Sigmoid colon (tissue), 7 donors: ENCODE measurements around the gene RFX3. TPM values are rescaled to one million over a fixed set of nuclear protein-coding genes. Genes with fewer than 3 reads are reported as not detected.
"Not testable (repeated sequence)": the region's sequence is repeated elsewhere in the genome, so short reads cannot be mapped to it uniquely, and the experiment has no call there.

ENCODE experiments used
- DNase-seq: peaks from one replicate; pipeline ENCODE4 v3.0.0-alpha.2; 2019
- H3K27ac ChIP-seq, 4 donors: fragments of 200-600 bp; sonication (generic); one replicate each; pipeline ENCODE4 v1.5.1; 2016 to 2019; ENCODE audit warnings: mild to moderate bottlenecking in 1 of 4
- H3K27me3 ChIP-seq, 3 donors: fragments of 200-600 bp; sonication (generic); one replicate each; pipeline ENCODE4 v1.5.1; 2019; ENCODE audit warnings: mild to moderate bottlenecking in 1 of 3
- H3K36me3 ChIP-seq, 4 donors: fragments of 200-600 bp; sonication (generic); one replicate each; pipeline ENCODE4 v1.5.1; 2016 to 2019
- H3K4me1 ChIP-seq, 4 donors: fragments of 200-600 bp; sonication (generic); one replicate each; pipeline ENCODE4 v1.5.1; 2017 to 2019
- H3K4me3 ChIP-seq, 4 donors: fragments of 200-600 bp; sonication (generic); one replicate each; pipeline ENCODE4 v1.5.1; 2017 to 2019; ENCODE audit warnings: mild to moderate bottlenecking in 2 of 4, moderate library complexity in 1 of 4
- H3K9me3 ChIP-seq, 4 donors: fragments of 200-600 bp in 3 of 4; sonication (generic) in 3 of 4; one replicate each; pipeline versions ENCODE4 v1.5.1 to v1.6.1; 2013 to 2019
- EP300 ChIP-seq, 4 donors: sonication (generic); formaldehyde crosslinking; IDR thresholded peaks; one replicate each; pipeline ENCODE4 v1.6.1; 2017; ENCODE audit warnings: antibody characterized with exemption in 4 of 4
- POLR2A ChIP-seq, 2 donors: fragments of 450-650 bp; IDR thresholded peaks; one replicate each; pipeline ENCODE4 v1.6.1; 2016; ENCODE audit warnings: antibody characterized with exemption in 2 of 2, mild to moderate bottlenecking in 2 of 2, moderate library complexity in 2 of 2
- POLR2AphosphoS5 ChIP-seq, 4 donors: sonication (generic); formaldehyde crosslinking; IDR thresholded peaks; one replicate each; pipeline ENCODE4 v1.6.1; 2017; ENCODE audit warnings: antibody characterized with exemption in 4 of 4
- WGBS, 2 donors: extraction: QIAGEN DNeasy Blood & Tissue Kit; methylation state at CpG; one replicate each; pipeline ENCODE4 v1.1.7; 2013; 5-methylcytosine and 5-hydroxymethylcytosine counted together
- intact Hi-C: fragments of 100-400 bp; cut with DNase I; formaldehyde crosslinking; loops from one replicate; pipeline ENCODE4 v1.15.1; 2023
- polyA plus RNA-seq, 3 donors: library from polyadenylated mRNA; stranded (reverse); fragments of 200-250 nt; gene quantifications; one replicate each; pipeline ENCODE4 v1.2.3, GENCODE V29; 2013
- total RNA-seq, 4 donors: library from RNA; depleted of rRNA; stranded (reverse); fragments of >200 nt; gene quantifications; one replicate each; pipeline ENCODE4 v1.1.0, GENCODE V29; 2016
- TF ChIP-seq, protein P1 (sequence below), 4 experiments: fragments of 450-650 bp in 3 of 4; fragments of 200-600 bp in 1 of 4; IDR thresholded peaks; one replicate each; pipeline ENCODE4 v1.5.1; 2016 to 2019; ENCODE audit warnings: antibody characterized with exemption in 4 of 4, mild to moderate bottlenecking in 3 of 4, moderate library complexity in 2 of 4
- donor health status: healthy with polysubstance abuse.
- donor health status: Bipolar disorder and iron deficiency.
- donor health status: healthy.

RFX3 gene
- total and polyA plus RNA-seq, 7 donors: 0.69 to 15.0 (median 6.4) TPM

DNA sequence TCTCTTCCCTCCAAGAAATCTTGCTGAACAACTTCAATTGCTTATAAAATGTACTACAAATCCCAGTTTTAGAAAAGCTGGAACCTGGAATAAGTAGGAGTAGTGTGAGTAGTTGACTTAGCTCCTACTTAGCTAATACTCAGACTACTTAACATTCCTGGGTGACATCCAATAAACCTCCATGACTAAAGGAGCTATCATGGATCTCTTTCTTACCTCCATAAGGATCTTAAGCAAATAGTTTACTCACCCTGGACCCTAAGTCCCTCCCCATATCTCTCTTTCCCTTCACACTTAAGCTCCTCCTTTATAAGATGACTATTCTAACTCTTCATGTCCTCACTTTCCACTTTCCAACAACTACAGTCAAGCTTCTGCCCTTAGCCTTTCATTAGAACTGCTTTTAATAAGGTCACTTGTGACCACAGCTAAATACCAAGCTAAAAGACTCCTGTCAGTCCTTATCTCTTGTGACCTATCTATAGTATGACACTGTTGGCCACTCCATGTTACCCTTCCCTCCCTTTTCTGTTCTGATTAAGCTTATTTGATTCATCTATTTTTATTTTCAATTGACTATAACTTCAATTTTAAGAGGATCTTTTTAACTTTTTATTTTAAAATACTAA, 194.9 kb downstream of the RFX3 start:
- intact Hi-C loops: no loop called here
- no peak for TF ChIP-seq POLR2AphosphoS5 (IDR thresholded peaks at IDR 0.05)
- TF ChIP-seq, protein P1, sequence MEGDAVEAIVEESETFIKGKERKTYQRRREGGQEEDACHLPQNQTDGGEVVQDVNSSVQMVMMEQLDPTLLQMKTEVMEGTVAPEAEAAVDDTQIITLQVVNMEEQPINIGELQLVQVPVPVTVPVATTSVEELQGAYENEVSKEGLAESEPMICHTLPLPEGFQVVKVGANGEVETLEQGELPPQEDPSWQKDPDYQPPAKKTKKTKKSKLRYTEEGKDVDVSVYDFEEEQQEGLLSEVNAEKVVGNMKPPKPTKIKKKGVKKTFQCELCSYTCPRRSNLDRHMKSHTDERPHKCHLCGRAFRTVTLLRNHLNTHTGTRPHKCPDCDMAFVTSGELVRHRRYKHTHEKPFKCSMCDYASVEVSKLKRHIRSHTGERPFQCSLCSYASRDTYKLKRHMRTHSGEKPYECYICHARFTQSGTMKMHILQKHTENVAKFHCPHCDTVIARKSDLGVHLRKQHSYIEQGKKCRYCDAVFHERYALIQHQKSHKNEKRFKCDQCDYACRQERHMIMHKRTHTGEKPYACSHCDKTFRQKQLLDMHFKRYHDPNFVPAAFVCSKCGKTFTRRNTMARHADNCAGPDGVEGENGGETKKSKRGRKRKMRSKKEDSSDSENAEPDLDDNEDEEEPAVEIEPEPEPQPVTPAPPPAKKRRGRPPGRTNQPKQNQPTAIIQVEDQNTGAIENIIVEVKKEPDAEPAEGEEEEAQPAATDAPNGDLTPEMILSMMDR (IDR thresholded peaks at IDR 0.05): no peak
- TF ChIP-seq POLR2A (IDR thresholded peaks at IDR 0.05): no peak

DNA sequence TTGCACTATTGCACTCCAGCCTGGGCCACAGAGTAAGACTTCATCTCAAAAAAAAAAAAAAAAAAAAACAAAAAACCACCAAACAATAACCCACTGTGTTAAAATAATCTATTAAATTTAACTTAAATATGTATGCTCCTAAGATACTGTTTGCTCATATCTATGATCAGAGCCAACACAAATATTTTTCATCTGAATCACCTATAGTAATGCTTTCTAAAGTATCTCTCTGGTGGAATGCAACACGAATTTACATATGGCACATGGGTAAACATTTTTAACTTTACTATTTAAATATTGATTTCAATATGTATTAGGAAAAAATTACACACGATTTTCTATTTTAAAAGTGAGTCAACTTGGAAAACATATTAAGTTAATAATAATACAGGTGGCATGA, 196.4 kb downstream of the RFX3 start:
- intact Hi-C loops: no loop called here
- H3K9me3 ChIP-seq: no peaks in the 10 kb centered on the region
- DNase-seq: no peak
- WGBS, 2 donors: 71 to 85% methylated on average over 2 of the region's 2 CpGs
- no peaks in the 10 kb centered on the region for H3K27me3 ChIP-seq
- H3K36me3 ChIP-seq: no peaks in the 10 kb centered on the region
- TF ChIP-seq POLR2AphosphoS5 (IDR thresholded peaks at IDR 0.05) (no peak), POLR2A (IDR thresholded peaks at IDR 0.05) (no peak), EP300 (IDR thresholded peaks at IDR 0.05) (no peak)
- TF ChIP-seq, protein P1 (IDR thresholded peaks at IDR 0.05): no peak
- H3K27ac ChIP-seq: no peak overlapping the region
- H3K4me3 ChIP-seq: no peak overlapping the region
- H3K4me1 ChIP-seq: no peaks in the 10 kb centered on the region

More for the DNA sequence above, 194.9 kb downstream of the RFX3 start:
- H3K4me1 ChIP-seq: peaks cover 0 to under 1% (median 0%) of the 10 kb centered on the region in 4 donors
- no peaks in the 10 kb centered on the region for H3K27me3 ChIP-seq
- H3K36me3 ChIP-seq: no peaks in the 10 kb centered on the region
- H3K4me3 ChIP-seq: no peak overlapping the region
- H3K9me3 ChIP-seq: no peaks in the 10 kb centered on the region
- DNase-seq: no peak
- H3K27ac ChIP-seq: no peak overlapping the region

- intact Hi-C loops: no loop called here
- Histone ChIP-seq H3K36me3 (no peaks in the 10 kb centered on the region), H3K27ac (no peak overlapping the region), H3K27me3 (no peaks in the 10 kb centered on the region), H3K9me3 (no peaks in the 10 kb centered on the region), H3K4me3 (no peak overlapping the region), H3K4me1 (no peaks in the 10 kb centered on the region)
- no peak for DNase-seq
- 57 to 63% methylated on average over 2 of the region's 2 CpGs for WGBS, 2 donors
- TF ChIP-seq, protein P1 (IDR thresholded peaks at IDR 0.05): no peak
- TF ChIP-seq POLR2AphosphoS5 (IDR thresholded peaks at IDR 0.05) (no peak), EP300 (IDR thresholded peaks at IDR 0.05) (no peak), POLR2A (IDR thresholded peaks at IDR 0.05) (no peak)
Observed at GRCh38 chr9:3323714-3324113, 202.1 kb downstream of the RFX3 start.

DNA sequence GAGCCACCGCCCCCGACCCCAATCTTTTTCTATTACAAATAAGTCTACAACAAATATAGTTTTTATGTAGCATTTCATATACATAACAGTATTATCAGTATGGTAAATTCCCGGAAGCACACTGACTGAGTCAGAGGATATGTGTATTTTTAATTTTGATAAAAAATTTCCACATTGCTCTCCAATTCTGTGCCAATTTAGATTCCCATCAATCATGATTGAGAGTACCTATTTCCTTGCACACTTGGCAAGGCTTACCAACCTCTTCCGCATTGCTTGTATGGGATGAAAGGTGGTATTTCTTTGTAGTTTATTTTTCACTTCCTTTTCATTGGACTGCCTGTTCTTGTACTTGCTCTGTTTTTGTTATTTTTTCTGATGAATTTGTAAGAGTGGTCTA, 204.6 kb downstream of the RFX3 start:
- Histone ChIP-seq H3K27ac (no peak overlapping the region), H3K9me3 (peaks cover 0 to 2% (median 0%) of the 10 kb centered on the region in 4 donors), H3K4me1 (no peaks in the 10 kb centered on the region), H3K4me3 (no peak overlapping the region), H3K36me3 (no peaks in the 10 kb centered on the region), H3K27me3 (no peaks in the 10 kb centered on the region)
- TF ChIP-seq POLR2A (IDR thresholded peaks at IDR 0.05) (no peak), POLR2AphosphoS5 (IDR thresholded peaks at IDR 0.05) (no peak), EP300 (IDR thresholded peaks at IDR 0.05) (no peak)
- TF ChIP-seq, protein P1 (IDR thresholded peaks at IDR 0.05): no peak
- intact Hi-C loops: no loop called here
- DNase-seq: no peak
- WGBS, 2 donors: 84% methylated on average over 4 of the region's 4 CpGs

DNA sequence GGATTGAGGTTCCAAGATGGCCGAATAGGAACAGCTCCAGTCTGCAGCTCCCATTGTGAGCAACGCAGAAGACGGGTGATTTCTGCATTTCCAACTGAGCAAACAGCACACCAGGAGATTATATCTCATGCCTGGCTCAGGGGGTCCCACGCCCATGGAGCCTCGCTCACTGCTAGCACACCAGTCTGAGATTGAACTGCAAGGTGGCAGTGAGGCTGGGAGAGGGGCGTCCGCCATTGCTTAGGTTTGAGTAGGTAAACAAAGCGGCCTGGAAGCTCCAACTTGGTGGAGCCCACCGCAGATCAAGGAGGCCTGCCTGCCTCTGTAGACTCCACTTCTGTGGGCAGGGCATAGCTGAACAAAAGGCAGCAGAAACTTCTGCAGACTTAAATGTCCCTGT, 213.2 kb downstream of the RFX3 start:
- DNase-seq, H3K4me1 ChIP-seq, H3K27me3 ChIP-seq, H3K9me3 ChIP-seq, intact Hi-C loops, H3K36me3 ChIP-seq, H3K4me3 ChIP-seq, H3K27ac ChIP-seq: not testable (repeated sequence)
- WGBS, 2 donors: 96% methylated on average over 9 of the region's 9 CpGs
